ENCODE data around the gene PABPN1.

The PABPN1 gene

DNA sequence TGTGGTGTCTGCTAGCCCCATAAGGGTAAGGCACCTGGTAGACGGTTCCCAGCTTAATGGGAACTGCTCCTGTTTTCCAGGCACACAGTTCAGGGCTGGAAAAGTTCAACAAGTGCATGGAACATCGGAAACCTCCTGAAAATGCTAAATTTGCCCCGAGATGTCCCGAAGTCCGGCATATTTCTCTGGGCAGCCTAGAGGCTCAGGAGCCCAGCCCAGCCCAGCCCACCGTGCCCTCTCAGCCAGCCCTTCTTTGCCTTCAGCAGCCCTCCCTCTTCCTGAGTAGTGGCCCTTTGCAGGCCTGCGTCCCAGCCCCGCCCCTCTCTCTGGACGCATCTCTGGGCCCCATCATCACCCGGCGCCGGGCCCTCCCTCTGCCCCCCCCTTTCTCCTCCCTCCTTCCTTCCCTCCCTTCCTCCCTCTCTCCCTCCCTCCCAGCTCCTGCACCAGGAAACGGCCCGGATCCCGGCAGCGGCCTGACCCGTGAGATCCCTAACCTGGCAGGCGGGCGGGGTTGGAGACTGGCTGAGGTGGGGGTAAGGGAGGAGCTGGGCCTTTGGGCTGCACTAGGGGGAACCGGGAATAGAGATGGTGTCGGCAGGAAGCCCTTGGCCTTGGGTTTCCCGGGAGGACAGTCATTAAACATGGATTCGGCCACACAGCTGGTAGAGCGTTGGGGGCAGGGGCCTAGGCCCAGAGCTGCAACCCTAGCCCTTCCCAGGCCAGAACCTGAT, 14.7 kb upstream of the PABPN1 start, which contains the start of gene BCL2L2:
Gene BCL2L2, plus strand, starts transcription at position 422 of the 734 bp plus-strand sequence. CDS start 935 bp downstream, outside the sequence.
- TF ChIP-seq, protein P1, sequence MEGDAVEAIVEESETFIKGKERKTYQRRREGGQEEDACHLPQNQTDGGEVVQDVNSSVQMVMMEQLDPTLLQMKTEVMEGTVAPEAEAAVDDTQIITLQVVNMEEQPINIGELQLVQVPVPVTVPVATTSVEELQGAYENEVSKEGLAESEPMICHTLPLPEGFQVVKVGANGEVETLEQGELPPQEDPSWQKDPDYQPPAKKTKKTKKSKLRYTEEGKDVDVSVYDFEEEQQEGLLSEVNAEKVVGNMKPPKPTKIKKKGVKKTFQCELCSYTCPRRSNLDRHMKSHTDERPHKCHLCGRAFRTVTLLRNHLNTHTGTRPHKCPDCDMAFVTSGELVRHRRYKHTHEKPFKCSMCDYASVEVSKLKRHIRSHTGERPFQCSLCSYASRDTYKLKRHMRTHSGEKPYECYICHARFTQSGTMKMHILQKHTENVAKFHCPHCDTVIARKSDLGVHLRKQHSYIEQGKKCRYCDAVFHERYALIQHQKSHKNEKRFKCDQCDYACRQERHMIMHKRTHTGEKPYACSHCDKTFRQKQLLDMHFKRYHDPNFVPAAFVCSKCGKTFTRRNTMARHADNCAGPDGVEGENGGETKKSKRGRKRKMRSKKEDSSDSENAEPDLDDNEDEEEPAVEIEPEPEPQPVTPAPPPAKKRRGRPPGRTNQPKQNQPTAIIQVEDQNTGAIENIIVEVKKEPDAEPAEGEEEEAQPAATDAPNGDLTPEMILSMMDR (conservative IDR thresholded peaks at IDR 0.05) = no peak
- peak within 1 kb of the TSS; percentile 87 for H3K27ac ChIP-seq

DNA sequence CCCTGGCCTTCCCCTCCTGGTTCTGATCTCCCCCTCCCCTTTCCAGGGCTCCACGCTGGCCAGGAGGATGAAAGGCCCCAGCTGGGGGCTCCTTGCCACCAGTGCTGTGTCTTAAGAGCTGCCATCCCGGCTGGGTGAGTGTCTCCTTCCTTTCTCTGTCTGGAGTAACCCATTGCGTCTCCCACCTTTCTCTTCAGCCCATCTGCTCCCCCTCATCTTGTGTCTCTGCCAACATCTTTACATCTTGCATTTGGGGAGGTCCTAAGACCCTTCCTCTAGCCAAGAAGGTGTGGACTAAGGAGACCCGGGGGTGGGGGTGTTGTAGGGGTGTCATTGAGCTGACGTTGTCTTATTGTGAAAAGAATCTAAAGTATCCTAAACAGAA, 14.1 kb upstream of the PABPN1 start:
- H3K27ac ChIP-seq = peak overlapping the region; percentile 87
- TF ChIP-seq, protein P1 (conservative IDR thresholded peaks at IDR 0.05) = no peak

DNA sequence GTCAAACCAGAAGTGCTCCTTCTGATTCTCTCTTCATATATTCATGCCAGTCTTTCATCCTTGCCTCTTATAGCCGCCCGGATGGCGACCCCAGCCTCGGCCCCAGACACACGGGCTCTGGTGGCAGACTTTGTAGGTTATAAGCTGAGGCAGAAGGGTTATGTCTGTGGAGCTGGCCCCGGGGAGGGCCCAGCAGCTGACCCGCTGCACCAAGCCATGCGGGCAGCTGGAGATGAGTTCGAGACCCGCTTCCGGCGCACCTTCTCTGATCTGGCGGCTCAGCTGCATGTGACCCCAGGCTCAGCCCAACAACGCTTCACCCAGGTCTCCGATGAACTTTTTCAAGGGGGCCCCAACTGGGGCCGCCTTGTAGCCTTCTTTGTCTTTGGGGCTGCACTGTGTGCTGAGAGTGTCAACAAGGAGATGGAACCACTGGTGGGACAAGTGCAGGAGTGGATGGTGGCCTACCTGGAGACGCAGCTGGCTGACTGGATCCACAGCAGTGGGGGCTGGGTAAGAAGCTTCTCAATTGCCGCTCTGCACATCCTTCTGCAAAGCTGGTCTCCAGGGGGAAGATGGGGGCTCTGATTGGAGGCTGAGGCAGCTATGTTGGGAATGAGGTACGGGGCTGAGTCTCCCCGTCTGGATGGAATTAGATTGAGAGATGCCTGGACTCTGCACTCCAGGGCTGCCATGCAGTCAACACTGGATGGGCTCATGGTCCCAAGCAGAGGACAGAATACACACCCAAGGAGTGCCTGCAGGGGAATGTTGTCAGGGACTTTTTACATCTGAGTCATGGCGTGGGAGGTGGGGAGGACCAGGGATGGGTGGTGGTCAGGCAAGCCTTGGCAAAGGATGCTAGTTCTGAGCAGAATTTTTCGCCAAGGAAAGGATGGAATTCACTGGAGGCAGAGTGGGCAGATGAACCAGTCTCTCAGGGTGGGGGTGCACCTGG, 13.3 kb upstream of the PABPN1 start:
- TF ChIP-seq, protein P1 (conservative IDR thresholded peaks at IDR 0.05) = no peak
- H3K27ac ChIP-seq = peak overlapping the region; percentile 87; the same call in 1 of the 2 replicates

DNA sequence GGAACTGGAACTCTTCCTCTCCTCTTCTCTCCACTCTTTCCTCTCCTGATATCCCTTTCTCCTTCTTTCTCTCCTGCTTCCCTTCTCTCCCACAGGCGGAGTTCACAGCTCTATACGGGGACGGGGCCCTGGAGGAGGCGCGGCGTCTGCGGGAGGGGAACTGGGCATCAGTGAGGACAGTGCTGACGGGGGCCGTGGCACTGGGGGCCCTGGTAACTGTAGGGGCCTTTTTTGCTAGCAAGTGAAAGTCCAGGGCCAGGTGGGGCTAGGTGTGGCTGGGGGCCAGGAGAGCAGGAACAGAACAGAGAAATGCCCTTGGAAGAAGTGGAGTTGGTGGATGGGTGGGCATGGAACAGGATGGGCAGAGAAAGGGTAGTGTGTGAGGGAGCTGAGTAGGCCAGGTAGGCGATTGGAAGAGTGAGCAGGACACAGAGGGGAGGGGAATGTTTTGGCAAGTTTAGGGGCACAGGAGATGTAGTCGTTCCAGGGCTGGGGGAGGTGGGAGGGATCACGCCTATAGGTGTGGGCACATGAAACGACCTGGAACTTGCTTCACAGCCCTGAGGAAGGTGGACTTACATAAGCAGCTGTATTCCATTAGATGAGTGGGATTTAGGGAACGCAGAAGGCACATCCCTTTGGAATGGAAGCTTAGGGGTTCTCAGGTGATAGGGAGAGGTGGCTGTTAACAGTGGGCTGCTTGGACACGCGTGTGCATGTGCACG, 12.4 kb upstream of the PABPN1 start:
- TF ChIP-seq, protein P1 (conservative IDR thresholded peaks at IDR 0.05) = no peak
- peak overlapping the region; percentile 87; the same call in 1 of the 2 replicates for H3K27ac ChIP-seq

DNA sequence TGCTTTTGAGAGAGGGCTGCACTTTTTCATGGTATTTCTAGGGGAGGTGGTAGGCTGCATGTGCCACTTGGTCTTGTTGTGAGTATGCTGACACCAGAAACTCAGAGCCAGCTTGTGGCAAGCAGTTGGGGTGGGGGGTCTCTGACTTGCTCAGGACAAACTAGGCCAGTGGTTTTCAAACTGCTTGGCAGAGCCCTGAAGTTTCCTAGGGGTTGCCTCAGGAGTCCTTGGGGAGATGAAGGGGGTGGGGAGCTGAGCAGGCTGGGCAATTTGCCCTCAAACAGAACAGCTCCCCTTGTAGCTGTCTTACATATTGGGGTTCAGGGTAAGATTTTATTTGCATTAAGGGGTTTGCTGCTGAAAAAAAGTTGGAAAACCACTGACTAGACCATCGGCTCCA, 10.7 kb upstream of the PABPN1 start:
- H3K27ac ChIP-seq = no peak overlapping the region

DNA sequence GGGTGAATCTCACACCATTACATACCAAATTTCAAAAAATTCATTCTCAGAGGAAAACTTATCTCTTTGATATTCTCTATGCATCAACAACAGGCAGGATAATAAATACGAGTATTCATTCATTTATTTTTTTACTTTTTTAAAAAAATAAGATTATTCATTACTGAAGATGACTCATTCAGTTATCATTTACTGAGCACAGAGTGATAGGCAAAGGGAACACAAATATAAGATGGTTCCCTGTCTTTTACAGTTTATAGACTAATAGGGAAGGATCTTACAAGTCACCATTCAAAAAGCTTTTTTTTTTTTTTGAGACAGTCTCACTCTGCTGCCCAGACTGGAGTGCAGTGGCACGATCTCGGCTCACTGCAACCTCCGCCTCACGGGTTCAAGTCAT, 5.0 kb upstream of the PABPN1 start:
- H3K27ac ChIP-seq = no peak overlapping the region
- TF ChIP-seq, protein P1 (conservative IDR thresholded peaks at IDR 0.05) = no peak

More for the DNA sequence above, 10.7 kb upstream of the PABPN1 start:
- TF ChIP-seq, protein P1 (conservative IDR thresholded peaks at IDR 0.05) = no peak
